C4-2B (cell line): ENCODE data around the gene MOCS1.

Source experiments
- ZFX ChIP-seq: fragments of 450-650 bp; IDR thresholded peaks from 2 replicates; pipeline ENCODE4 v1.6.1; 2017
- TF ChIP-seq, protein P1 (sequence below): fragments of 450-650 bp; conservative IDR thresholded peaks from 2 replicates; pipeline ENCODE4 v1.5.1; 2017; ENCODE audit warnings: mild to moderate bottlenecking

GRCh38 chr6:39918831-39919230 lies 15.4 kb downstream of the MOCS1 start:
- TF ChIP-seq, protein P1, sequence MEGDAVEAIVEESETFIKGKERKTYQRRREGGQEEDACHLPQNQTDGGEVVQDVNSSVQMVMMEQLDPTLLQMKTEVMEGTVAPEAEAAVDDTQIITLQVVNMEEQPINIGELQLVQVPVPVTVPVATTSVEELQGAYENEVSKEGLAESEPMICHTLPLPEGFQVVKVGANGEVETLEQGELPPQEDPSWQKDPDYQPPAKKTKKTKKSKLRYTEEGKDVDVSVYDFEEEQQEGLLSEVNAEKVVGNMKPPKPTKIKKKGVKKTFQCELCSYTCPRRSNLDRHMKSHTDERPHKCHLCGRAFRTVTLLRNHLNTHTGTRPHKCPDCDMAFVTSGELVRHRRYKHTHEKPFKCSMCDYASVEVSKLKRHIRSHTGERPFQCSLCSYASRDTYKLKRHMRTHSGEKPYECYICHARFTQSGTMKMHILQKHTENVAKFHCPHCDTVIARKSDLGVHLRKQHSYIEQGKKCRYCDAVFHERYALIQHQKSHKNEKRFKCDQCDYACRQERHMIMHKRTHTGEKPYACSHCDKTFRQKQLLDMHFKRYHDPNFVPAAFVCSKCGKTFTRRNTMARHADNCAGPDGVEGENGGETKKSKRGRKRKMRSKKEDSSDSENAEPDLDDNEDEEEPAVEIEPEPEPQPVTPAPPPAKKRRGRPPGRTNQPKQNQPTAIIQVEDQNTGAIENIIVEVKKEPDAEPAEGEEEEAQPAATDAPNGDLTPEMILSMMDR: no peak
- no peak for TF ChIP-seq ZFX
